Glomerular endothelial cell (primary cell): ENCODE data around the gene C5orf58. TPM values are rescaled to one million over a fixed set of nuclear protein-coding genes. Genes with fewer than 3 reads are reported as not detected.
A peak's percentile ranks its signal among the peaks of the same experiment; 100 is the strongest.

Experiments used
- DNase-seq: peaks from one replicate; pipeline ENCODE4 v3.0.0-alpha.2; 2011; ENCODE audit warnings: low read depth, low spot score; ENCODE audit errors: extremely low read depth
- total RNA-seq: library from RNA; depleted of rRNA; stranded (reverse); fragments of >200 nt; gene quantifications from 2 replicates; pipeline ENCODE4 v1.2.3, GENCODE V29; 2015

Gene C5orf58, protein sequence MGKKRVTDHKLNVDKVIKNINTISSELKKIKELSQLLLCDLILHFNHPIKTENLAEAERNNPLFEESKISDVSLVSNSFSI
- not detected in 2 replicates for total RNA-seq

- no peak for DNase-seq
Measured at GRCh38 chr5:170232786-170233185, at the start of gene C5orf58. C5orf58 (plus strand) TSS chr5:170232985; CDS start chr5:170234977, 1,992 bp downstream.

- DNase-seq: peak; percentile 22
Measured at GRCh38 chr5:170183816-170184687, 48.7 kb upstream of the C5orf58 start.

GRCh38 chr5:170184737-170185136 is 48.0 kb upstream of the C5orf58 start:
- no peak for DNase-seq

DNA sequence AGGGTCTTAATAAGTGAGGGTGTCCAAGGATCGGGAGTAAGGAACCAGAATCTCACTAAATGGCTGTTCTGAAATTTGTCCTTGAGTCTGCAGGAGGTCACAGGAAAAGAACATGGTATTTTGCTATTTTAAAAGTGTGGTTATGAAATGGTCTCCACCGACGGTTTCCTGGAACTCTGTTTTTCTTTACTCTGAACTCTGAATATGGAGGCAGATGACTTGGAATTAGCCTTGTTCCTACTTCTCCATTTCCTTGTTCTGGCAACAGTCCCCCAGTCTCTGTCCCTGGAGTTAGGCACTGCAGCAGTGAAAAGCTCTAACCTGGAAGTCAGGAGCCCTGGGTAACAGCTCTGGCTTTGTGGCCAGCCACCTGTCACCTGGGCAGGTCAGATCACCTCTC is 46.6 kb upstream of the C5orf58 start:
- no peak for DNase-seq

- no peak for DNase-seq
Measured at GRCh38 chr5:170186856-170187255, 45.9 kb upstream of the C5orf58 start.

DNA sequence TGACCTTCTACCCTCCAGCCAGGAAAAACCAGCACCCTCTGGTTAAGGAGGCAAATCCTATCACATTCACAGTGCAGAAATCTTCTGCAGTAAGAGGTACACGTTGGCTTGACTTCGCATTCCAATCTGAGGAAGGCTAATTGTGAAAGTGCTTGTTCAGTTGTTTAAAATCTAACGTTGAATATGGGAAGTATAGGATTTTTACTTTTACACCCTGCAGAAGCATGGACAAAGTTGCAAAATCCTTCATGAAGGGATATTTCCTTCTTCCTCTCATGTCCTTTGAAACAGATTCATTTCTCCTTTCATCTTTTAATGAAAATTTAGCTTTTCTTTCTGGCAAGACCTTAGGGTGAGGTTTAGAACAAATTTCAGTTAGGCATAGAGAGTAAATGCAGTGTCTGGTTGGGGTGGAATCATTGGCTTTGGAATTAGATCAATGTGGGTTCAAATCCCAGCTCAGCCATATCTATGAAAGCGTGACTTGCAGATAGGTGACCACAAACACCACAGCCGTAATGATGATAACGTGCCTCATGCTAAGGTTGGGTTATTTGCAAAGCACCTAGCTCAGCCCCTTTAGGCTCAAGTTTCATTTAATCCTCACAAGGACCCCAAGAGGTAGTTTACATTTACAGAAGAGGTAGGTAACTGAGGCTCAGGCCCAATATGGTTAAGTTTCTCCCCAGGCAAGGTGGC is 42.2 kb upstream of the C5orf58 start:
- DNase-seq: no peak

- DNase-seq: no peak
Measured at GRCh38 chr5:170192829-170193228, 40.0 kb upstream of the C5orf58 start.

DNA sequence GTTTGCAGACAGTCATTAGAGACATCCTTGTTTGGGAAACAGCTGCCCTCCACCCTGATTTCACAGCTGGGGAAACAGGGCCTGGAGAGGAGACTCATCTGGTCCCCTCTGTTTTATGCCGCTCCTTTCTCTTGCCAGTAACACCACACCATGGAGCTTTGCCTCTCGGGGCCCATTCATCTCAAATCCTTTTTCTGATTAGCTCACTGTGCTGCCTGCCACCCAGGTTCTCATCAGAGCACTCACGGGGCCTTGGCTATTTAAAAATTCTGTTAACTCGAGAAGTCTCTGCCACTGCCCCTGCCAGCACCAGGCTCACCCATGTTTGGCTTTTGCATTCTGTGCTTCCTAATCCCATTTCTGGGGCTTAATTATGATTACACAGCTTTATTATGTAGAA is 36.8 kb upstream of the C5orf58 start:
- no peak for DNase-seq

GRCh38 chr5:170200876-170201275 is 31.9 kb upstream of the C5orf58 start:
- DNase-seq: no peak

DNA sequence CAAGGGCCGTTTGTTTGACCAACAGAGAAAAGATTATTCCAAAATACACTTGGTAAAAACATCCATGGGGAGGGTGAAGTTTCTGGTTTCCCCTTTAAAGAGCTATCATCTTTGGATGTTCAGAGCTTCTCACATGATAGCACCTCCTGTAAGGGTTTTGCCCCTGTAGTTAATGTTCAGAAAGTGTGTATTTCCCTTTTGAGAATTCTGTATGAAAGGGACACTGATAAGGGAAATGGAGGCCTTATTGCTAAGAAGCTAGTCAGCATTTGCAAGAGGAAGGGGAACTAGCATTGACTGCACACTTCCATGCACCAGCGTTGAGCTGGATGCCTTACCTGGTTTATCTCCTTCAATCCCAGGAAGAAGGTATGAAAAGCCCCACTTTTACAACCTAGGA is 31.5 kb upstream of the C5orf58 start:
- no peak for DNase-seq

DNA sequence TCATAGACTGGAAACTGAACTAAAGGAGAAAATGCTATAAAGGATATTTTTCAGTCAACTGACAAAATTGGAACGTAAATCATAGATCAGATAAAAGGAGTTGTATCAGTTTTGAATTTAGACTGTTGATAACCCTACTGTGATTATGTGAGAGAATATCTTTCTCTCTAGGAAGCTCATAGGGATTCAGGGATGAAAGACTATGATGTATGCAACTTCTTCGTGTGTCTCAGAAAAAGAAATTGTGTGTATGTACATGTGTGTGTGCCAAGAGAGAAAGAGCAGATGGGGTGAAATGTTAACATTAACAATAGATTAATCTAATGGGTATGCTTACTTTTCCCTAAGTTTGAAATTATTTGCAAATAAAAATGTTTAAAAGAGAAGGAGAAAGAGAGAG is 30.7 kb upstream of the C5orf58 start:
- DNase-seq: no peak

GRCh38 chr5:170204202-170204601 is 28.6 kb upstream of the C5orf58 start:
- DNase-seq: no peak

GRCh38 chr5:170206216-170206615 is 26.6 kb upstream of the C5orf58 start:
- no peak for DNase-seq

GRCh38 chr5:170206958-170207357 is 25.8 kb upstream of the C5orf58 start:
- DNase-seq: no peak

DNA sequence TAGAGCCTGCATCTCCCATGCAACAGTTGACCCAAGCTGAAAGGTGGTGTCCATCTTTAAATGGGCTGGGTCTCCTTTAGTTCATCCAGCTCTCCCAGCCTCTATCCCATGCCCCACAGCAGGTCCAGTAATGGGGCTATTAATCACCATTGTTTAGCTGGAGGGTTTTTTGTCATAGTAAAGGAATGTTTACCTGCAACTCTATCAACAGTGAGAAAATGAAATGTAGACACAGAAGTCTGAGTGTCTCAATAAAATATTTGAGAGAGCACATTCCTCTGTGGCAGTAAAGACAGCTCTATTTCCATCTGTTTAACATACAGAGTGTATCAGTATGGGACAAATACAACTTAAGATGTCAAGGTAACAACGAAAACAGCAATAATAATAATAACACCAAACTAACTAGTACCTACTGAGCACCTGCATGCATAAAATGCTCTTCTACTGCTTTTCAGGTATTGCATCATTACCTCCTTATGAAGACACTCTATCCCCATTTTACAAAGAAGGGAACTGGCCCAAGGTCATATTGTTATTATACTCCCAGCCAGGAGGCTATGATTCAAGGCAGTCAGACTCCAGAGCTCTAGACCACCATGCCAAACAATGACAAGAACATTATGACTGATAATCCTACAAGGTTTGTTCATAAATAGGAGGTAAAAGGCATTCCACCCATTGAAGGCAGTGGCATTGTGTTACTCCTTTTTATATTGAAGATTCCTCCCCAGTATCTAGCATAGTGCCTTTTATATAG is 21.0 kb upstream of the C5orf58 start:
- no peak for DNase-seq

DNA sequence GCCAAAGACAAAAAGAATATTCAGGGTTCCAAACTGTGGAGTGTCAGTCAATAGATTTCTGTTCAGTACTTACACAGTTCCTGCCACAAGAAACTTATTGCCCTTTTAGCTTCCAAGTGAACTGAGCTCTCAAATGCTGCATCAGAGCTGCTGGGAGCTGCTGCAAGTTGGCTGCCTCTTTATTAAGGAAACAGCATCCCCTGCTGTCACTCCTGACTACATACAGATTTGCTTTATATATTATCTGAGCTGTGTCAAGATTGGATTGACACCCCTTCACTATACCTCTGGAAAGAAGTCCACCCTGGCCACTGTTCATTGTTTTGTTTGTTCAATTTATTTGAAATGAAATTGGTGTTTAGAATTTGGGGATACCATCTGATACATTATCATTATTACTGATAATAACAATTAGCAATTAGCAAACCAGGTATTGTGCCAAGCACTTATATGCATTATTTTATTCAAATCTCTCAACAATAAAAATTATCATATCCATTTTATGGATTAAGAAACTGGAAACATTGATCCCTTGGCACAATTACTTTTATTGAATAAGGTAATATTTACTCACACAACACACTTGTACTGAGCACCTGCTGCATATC is 16.4 kb upstream of the C5orf58 start:
- no peak for DNase-seq

DNA sequence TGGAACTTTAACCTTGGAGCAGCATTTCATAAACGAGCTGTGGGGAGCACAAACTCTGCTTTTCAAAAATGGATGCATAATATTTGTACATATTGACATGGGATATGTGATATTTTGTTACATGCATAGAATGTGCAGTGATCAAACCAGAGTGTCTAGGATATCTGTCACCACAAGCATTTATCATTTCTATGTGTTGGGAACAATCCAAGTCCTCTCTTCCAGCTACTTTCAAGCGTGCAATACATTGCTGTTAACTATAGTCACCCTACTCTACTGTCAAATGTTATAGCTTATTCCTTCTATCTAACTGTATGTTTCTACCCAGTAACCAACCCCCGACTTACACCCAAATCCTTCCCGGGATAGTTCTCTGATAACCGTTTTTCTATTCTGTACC is 15.0 kb upstream of the C5orf58 start:
- no peak for DNase-seq

DNA sequence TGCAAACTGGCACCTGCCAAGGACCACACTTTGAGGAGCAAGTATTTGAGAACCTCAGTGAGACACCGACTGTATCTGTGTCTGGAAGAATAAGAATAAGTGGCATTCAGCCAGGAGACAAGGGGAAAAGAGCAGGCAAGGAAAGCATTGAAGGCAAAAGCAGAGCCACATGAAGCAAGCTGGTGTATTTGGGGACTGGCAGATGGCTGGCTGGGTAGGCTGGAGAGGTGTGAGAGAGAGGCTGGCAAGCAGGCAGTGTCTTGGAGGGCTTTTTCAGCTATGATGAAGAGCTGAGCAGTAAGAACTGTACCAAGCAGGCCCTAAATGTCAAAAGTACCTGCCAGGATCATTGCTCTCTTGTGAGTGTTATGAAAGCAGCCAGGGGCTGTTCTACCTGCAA is 14.1 kb upstream of the C5orf58 start:
- DNase-seq: no peak

DNA sequence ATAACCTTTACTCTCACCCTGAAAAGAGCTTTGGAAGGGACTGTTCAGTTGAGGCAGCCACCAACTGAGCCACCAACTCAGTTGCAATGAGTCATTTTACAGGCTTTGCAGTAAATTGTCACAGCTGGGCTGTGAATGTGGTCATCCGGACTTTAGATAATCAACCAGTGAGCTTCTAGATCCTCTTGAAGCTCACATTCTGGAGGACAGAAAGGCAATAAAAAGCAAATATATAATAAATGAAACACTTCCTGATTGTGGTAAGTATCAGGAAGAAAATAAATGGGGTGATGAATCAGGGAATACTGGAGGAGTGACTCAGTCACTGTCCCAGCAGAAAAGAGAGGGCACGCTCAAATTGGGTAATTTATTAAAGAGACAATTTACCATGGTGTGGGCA is 13.2 kb upstream of the C5orf58 start:
- no peak for DNase-seq

- no peak for DNase-seq
Measured at GRCh38 chr5:170220191-170220590, 12.6 kb upstream of the C5orf58 start.

- no peak for DNase-seq
Measured at GRCh38 chr5:170221327-170221741, 11.5 kb upstream of the C5orf58 start.
